SK-N-MC (cell line): ENCODE data around the gene PPM1M.

Experiments
- EZH2 ChIP-seq: fragments of 200-600 bp; sonication (generic); IDR thresholded peaks from one replicate; pipeline ENCODE4 v1.6.1; 2017; ENCODE audit warnings: antibody characterized with exemption
- FOXP2 ChIP-seq: optimal IDR thresholded peaks from 2 replicates; pipeline ENCODE3; 2011; ENCODE audit warnings: mild to moderate bottlenecking, moderate library complexity; ENCODE audit not compliant: insufficient read depth; ENCODE audit errors: extremely low read length, control extremely low read depth
- POLR2AphosphoS5 ChIP-seq: IDR thresholded peaks from 2 replicates; pipeline ENCODE4 v1.6.1; 2012; ENCODE audit warnings: mild to moderate bottlenecking, low read depth, low read length, borderline replicate concordance

GRCh38 chr3:52293491-52294319, 48.1 kb downstream of the PPM1M start:
- no peak for TF ChIP-seq POLR2AphosphoS5
- TF ChIP-seq EZH2, result no peak
- TF ChIP-seq FOXP2, result no peak
